GM21390 (cell line): ENCODE data around the gene GPC5.
"Not testable (repeated sequence)": the region's sequence is repeated elsewhere in the genome, so short reads cannot be mapped to it uniquely, and the experiment has no call there.

Source experiments
- ATAC-seq: cut with Tn5 transposase; IDR thresholded peaks from one replicate; pipeline ENCODE4 v1.9.1; 2021; ENCODE audit not compliant: unreplicated experiment

Gene GPC5

GRCh38 chr13:92433386-92433785, 1035.0 kb downstream of the GPC5 start:
- ATAC-seq, result no peak

GRCh38 chr13:92433963-92434362, 1035.5 kb downstream of the GPC5 start:
- ATAC-seq, result no peak

DNA sequence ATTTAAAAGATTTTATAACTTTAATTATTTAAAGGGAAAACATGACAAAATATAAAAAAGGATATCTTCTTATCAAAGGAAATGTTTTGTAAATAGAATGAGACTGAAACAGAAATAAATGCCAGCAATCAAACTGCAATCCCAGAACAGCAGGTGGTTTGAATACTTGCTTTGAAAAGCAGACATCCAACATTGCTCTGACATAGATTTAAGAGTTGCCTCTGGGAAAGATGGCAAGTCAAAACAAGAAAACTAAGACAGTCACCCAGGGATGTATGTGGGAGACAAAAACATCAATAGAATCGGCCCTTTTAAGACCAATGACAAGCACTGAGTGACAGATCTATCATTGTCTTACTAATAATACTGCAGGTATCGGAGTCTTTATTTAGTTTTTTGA, 1038.5 kb downstream of the GPC5 start:
- no peak for ATAC-seq

DNA sequence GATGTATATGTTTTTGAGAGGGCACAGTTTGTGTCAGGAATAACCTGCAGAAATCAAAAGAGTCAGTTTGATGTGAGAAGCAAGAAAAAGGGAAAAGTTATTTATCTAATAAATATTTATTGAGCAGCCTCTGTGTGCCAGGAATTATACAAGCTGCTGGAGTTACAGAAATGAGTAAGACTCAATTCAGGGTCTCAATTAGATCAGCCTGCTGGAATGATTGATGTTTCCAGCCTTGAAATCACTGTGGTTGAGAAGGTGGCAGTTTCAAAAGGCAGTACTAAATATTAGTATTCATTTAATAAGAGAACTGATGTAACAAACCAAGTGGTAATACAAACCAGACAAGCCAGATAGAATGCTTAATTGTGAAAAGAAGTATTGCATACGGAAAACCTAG, 1045.8 kb downstream of the GPC5 start:
- no peak for ATAC-seq

DNA sequence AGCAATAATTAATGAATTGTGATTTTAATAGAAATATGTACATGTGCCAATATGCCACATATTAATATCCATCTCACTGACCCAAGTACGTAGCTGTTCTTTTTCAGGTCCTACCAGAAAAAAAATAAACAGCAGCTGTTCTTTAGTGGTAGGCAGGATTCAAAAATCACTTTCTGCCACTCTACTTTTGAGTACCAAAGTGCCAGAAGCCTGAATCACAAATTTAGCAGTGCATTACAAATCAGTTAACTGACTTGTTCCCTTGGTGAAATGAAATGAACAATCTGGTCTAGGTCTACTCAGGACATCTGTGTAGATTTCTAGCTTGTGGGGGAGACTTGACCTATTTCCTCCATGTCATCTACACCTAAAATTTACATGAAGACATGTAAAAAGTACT, 1052.6 kb downstream of the GPC5 start:
- no peak for ATAC-seq

GRCh38 chr13:92452840-92453239, 1054.4 kb downstream of the GPC5 start:
- ATAC-seq, result no peak

DNA sequence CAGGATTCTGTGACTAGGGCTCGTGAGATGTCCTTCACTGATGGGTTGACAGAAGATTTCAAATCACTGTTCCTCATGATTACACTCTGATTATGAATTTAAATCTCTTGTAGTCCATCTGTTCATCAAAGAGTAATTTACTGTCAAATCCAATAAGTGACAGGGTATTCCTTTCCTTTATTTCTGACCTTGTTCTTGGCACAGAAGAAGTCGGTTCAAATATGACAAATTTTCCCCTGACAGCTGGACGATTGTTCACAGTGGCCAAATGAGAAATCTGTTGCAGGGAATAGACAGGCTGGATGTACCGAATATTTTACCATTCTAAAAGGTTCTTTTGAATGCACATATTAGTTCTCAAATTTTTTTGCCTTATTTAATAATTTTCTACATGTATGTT, 1060.9 kb downstream of the GPC5 start:
- no peak for ATAC-seq

DNA sequence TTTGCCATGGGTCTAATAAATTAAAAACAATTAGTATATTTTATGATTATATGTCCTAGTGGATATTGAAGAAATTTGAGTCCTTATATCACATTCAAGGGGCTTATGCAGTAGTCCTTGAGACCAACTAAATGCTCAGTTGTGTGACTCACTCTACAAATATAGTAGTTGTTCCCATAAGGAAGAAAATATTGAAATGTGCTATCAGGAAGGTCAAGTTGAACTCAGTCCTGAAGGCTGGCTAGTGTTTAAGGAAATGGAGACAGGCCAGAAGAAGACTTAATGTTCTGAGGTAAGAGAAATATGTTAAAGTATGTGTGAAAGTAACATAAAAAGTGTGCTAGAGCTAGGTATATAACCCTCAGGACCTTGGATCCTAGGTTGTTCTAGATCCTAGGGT, 1062.1 kb downstream of the GPC5 start:
- no peak for ATAC-seq

DNA sequence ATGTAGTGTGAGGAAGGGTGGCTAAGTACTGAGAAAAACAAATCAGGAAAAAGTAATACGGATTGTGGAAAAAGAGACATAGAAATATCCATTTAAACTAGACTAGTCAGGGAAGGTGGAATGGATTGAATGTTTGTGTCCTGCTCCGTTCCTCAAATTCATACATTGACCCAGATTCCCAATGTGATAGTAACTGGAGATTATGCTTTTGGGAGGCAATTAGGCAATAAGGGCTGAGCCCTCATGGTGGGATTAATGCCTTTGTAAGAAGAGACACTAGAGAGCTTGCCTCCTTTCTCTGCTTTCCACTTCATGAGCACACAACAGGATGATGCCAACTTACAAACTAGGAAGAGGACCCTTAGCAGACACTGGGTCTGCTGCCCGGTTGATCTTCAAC, 1063.0 kb downstream of the GPC5 start:
- ATAC-seq, result no peak

DNA sequence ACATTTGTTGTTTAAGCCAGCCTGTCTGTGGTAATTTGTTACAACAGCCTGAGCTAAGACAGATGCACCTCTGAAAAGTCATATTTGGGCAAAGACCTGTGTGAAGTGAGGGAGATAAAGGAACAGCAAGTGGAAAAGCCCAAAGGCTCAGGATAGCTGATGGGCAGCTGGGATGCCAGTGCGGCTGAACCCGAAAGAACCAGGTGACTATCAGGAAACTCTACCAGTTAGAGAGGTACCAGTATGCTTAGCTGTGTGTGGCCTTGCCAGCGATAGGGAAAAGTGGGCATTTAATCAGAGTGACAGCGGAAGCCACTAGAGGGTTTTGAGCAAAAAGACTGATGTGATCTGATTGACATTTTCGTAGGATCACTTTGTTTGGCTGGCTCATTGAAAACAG, 1063.4 kb downstream of the GPC5 start:
- ATAC-seq, result no peak

DNA sequence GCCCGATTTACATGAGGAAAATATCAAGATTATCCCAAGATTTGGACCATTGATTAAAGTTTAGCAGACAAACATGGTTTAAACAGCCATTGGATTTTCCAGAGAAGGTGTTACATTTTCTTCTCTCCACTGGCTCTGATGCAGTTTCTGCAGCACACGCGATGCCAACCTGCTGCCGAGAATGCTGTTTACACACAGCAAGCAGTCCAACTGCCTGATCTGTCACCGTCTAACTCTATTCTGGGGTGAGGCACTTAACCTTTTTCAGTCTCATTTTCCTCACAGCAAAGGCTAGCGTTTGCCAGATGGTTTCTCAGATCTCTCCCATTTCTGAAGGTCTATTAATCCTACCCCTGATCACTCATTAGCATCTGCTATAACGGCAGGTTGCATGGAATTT, 1064.7 kb downstream of the GPC5 start:
- no peak for ATAC-seq

- no peak for ATAC-seq
These were observed 1075.5 kb downstream of the GPC5 start for GRCh38 chr13:92473765-92474475.

DNA sequence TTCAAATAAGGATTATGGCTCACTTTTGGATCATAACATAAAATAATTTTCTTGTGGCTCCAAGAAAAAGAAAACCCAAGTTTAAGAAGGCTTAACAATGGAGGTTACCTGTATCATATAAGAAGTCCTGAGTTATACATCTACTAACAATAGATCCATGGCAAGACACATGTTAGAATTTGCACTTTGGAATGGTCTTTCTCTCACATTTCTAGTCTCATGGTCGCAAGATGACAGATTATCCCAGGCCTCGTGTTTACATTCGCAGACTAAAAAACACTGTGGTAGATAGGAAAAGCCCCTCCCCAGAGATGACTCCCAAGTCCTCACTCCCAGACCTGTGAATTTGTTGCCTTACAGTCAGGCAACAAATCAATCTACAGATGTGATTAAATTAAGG, 1082.0 kb downstream of the GPC5 start:
- ATAC-seq, result no peak

DNA sequence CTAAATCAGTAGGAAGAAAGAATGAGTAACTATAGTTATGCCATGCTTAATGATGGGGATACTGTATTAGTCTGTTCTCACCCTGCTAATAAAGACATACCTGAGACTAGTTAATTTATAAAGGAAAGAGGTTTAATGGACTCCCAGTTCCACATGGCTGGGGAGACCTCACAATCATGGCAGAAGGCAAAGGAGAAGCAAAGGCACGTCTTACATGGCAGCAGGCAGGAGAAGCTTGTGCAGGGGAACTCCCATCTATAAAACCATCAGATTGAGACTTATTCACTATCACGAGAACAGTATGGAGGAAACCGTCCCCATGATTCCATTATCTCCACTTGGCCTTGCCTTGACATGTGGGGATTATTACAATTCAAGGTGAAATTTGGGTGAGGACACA, 1084.4 kb downstream of the GPC5 start:
- ATAC-seq, result not testable (repeated sequence)

- ATAC-seq, result no peak
These were observed 1085.5 kb downstream of the GPC5 start for GRCh38 chr13:92483894-92484293.

- no peak for ATAC-seq
These were observed 1088.8 kb downstream of the GPC5 start for GRCh38 chr13:92487238-92487637.

DNA sequence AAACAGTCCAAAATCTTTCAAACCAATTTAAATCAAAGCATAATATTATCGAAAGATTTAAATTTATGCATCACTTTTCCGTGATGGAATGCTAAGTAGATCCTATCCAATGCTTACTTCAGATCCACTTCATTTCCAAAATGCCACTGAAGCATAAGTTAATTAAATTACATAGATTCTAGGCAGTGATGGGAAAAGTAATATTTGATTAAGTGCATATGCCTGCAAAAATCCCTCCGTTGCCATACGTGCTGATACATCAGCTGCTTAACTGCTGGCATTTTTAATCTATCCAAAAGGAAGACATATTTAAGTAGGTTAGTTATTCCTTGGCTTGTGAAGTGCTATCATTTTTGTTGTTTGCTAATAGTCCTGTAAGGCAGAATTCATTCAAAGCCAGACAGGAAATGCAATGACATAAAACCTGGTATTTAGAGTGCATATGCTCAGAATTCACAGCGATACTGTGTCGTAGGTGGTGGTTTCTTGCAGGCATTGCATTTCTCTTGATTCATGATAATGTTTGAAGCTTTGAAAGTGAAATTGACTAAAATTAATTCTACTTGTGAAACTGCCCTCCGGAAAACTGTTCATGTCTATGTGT, 1089.9 kb downstream of the GPC5 start:
- ATAC-seq, result no peak

- no peak for ATAC-seq
These were observed 1093.4 kb downstream of the GPC5 start for GRCh38 chr13:92491839-92492238.

DNA sequence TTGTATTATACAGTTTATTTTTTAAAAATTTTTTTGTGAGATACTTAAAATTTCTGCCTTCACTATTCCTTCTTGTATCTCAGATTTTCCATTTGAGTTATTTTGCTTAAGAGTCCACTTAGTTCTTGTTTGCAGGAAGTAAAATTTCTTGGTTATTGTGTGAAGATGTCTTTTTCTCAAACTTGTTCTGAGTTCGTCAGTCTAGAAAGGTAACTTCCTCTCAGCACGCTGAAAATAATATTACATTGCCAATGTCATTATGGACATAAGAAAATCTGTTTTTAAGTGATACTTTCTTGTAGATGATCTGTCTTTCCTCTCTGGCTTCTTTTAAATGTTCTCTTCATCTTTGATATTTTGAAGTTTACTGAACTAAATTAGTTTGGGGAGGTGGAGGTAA, 1096.5 kb downstream of the GPC5 start:
- no peak for ATAC-seq

- ATAC-seq, result no peak
These were observed 1101.8 kb downstream of the GPC5 start for GRCh38 chr13:92500192-92500591.

DNA sequence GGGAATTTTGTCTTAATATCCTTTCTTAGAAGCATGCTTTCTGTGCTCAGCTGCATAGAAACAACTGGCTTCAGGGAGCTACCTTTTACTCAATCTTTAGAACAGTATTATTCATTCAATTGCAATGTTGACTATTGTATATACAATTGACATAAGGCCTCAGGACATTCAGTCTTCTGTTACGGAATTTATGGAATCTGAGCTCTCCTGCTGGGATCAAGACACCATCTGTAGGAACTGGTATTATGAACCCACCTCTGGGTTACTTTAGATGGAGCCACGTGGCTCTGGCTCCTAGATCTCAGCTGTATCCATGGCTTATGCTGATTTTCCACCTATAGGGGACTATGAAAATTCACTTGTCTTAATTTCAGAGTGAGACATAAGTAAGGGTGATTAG, 1112.0 kb downstream of the GPC5 start:
- ATAC-seq, result no peak

DNA sequence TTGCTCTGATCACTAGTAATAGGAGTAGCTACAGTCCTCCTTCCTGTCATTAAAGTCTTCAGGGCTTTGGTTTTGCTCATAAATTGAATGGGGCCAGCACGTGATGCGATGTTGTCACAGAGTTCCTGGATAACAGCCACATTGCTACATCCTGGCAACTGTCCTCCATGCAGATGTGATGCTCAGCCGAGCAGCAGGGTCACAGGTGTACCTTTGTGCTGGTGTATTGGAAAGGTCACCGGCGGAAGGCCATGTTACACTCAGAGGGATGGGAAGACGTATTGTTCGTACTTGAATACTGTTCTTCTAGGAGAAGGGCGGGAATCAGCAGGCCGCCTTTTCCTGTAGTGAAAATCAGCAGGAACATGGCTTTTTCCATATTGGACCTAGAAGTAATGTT, 1114.4 kb downstream of the GPC5 start:
- ATAC-seq, result no peak

- ATAC-seq, result no peak
These were observed 1115.3 kb downstream of the GPC5 start for GRCh38 chr13:92513672-92514071.
